Neutrophil (primary cell): ENCODE data around the gene KLHL29.

Experiments used
- H3K27ac ChIP-seq: fragments of 200-600 bp; sonication (generic); 2 replicates; pipeline ENCODE4 v1.5.1; 2016; ENCODE audit warnings: mild to moderate bottlenecking, moderate library complexity
- H3K27me3 ChIP-seq: fragments of 200-600 bp; sonication (generic); 2 replicates; pipeline ENCODE4 v1.6.0; 2016; ENCODE audit warnings: mild to moderate bottlenecking
- H3K36me3 ChIP-seq: fragments of 200-600 bp; sonication (generic); 2 replicates; pipeline ENCODE4 v1.5.1; 2017
- H3K4me1 ChIP-seq, 2 experiments: fragments of 200-600 bp in 1 of 2; sonication (generic) in 1 of 2; 1 replicate in 1 of 2; 2 replicates in 1 of 2; pipeline versions ENCODE4 v1.5.1 to v1.6.1; 2013 to 2016; ENCODE audit warnings: low read depth in 1 of 2, low read length in 1 of 2, mild to moderate bottlenecking in 1 of 2, moderate library complexity in 1 of 2; ENCODE audit not compliant: control insufficient read depth in 1 of 2, insufficient read depth in 1 of 2
- H3K4me3 ChIP-seq, 2 experiments: fragments of 200-600 bp in 1 of 2; sonication (generic) in 1 of 2; 1 replicate in 1 of 2; 2 replicates in 1 of 2; pipeline ENCODE4 v1.5.1; 2013 to 2016; ENCODE audit warnings: low read depth in 1 of 2, low read length in 1 of 2, mild to moderate bottlenecking in 1 of 2, moderate library complexity in 1 of 2
- H3K9me3 ChIP-seq: fragments of 200-600 bp; sonication (generic); 2 replicates; pipeline ENCODE4 v1.5.1; 2016
- TF ChIP-seq, protein P1 (sequence below): fragments of 200-600 bp; sonication (generic); IDR thresholded peaks from 2 replicates; pipeline ENCODE4 v1.5.1; 2016; ENCODE audit warnings: antibody characterized with exemption

Gene KLHL29

GRCh38 chr2:23446916-23447315 is 61.9 kb downstream of the KLHL29 start:
- Histone ChIP-seq H3K4me3 (no peak overlapping the region), H3K27me3 (peaks cover 45% of the 10 kb centered on the region), H3K36me3 (no peaks in the 10 kb centered on the region), H3K4me1 (no peaks in the 10 kb centered on the region), H3K27ac (no peak overlapping the region), H3K9me3 (no peaks in the 10 kb centered on the region)
- TF ChIP-seq, protein P1, sequence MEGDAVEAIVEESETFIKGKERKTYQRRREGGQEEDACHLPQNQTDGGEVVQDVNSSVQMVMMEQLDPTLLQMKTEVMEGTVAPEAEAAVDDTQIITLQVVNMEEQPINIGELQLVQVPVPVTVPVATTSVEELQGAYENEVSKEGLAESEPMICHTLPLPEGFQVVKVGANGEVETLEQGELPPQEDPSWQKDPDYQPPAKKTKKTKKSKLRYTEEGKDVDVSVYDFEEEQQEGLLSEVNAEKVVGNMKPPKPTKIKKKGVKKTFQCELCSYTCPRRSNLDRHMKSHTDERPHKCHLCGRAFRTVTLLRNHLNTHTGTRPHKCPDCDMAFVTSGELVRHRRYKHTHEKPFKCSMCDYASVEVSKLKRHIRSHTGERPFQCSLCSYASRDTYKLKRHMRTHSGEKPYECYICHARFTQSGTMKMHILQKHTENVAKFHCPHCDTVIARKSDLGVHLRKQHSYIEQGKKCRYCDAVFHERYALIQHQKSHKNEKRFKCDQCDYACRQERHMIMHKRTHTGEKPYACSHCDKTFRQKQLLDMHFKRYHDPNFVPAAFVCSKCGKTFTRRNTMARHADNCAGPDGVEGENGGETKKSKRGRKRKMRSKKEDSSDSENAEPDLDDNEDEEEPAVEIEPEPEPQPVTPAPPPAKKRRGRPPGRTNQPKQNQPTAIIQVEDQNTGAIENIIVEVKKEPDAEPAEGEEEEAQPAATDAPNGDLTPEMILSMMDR, result no peak

DNA sequence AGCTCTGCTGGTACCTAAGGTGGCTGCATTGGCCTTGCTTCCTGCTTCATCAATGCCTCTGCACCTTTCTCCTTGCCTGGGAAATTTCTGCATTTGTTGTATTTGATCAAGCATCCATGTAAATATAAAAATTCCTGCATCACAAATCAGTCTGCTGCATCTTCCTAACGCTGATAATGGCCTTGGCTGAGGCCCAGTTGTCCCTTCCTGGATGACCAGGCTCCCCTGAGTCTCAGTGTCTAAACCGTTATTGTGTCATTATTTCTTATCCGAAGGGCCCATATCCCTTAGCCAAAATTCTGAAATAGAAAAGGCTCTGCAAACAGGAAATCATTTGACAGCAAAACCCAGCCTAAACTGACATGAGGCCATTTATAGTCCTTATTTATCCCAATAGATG is 62.4 kb downstream of the KLHL29 start:
- Histone ChIP-seq H3K27me3 (peaks cover 48% of the 10 kb centered on the region), H3K9me3 (no peaks in the 10 kb centered on the region), H3K27ac (no peak overlapping the region), H3K4me1 (no peaks in the 10 kb centered on the region), H3K36me3 (no peaks in the 10 kb centered on the region), H3K4me3 (no peak overlapping the region)
- TF ChIP-seq, protein P1, result no peak

DNA sequence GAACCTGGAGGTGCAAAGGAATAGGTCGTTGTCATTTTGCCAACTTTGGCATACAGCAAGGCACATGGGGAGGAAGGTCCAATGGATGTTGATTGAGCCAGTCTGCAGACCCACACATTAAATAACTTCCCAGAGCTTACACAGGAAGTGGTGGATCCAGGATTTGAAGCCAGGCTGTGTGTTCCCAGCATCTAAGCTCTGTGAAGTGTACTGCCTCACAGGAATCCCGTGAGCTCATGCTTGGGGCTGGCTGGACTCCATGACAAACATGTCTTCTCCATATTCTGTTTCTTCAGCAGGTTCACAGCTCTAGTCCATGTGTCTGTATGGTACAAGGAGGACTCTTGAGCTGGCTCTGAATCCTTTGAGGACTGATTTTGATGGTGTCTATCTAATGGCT is 63.9 kb downstream of the KLHL29 start:
- Histone ChIP-seq H3K4me1 (no peaks in the 10 kb centered on the region), H3K27me3 (peaks cover 62% of the 10 kb centered on the region), H3K36me3 (no peaks in the 10 kb centered on the region), H3K27ac (no peak overlapping the region), H3K9me3 (no peaks in the 10 kb centered on the region), H3K4me3 (no peak overlapping the region)
- TF ChIP-seq, protein P1, result no peak

GRCh38 chr2:23449413-23449812 is 64.4 kb downstream of the KLHL29 start:
- H3K9me3 ChIP-seq, result no peaks in the 10 kb centered on the region
- TF ChIP-seq, protein P1, result no peak
- H3K4me3 ChIP-seq, result no peak overlapping the region
- no peaks in the 10 kb centered on the region for H3K36me3 ChIP-seq
- H3K4me1 ChIP-seq, result no peaks in the 10 kb centered on the region
- no peak overlapping the region for H3K27ac ChIP-seq
- H3K27me3 ChIP-seq, result peaks cover 62% of the 10 kb centered on the region

DNA sequence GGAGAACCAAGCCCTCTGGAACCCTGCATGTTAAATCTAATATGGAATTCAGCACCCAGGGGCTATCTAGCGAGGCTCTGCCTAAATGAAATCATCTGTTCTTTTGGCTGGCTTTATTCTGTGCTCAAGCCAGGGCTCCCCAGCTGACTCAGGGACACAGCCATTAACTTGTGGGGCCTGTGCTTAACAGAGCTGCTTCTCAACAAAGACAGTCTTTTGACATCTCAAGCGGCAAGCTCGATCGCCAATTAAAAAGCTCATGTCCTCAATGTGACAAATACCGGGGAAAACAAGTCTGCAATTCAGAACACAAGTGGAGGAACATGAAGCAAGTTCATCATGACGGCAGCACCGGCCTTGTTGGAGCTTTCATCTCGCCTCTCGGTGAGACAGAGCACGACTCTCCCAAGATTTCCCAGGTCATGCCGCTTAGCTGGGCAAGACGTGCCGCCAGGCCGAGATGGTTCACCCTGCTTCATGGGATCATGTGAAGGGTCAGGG is 64.9 kb downstream of the KLHL29 start:
- TF ChIP-seq, protein P1, result no peak
- Histone ChIP-seq H3K9me3 (no peaks in the 10 kb centered on the region), H3K4me3 (no peak overlapping the region), H3K36me3 (no peaks in the 10 kb centered on the region), H3K27me3 (peaks cover 62% of the 10 kb centered on the region), H3K27ac (no peak overlapping the region), H3K4me1 (no peaks in the 10 kb centered on the region)

DNA sequence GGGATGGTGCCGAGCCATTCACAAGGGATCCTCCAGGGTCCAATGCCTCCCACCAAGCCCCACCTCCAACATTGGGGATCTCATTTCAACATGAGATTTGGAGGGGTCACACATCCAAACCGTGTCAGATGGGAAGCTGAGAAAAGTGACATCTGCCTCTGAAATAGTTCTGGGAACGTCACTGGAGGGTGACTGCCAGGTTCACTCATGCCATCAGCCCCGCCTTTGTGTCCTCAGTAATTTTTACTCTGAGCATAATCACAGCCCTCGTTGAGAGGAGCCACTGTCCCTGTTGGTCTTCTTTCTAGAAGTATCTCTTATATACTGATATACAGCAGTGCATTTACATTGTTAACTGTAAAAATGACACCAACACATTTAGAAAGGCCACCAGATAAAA is 67.4 kb downstream of the KLHL29 start:
- no peaks in the 10 kb centered on the region for H3K36me3 ChIP-seq
- TF ChIP-seq, protein P1, result no peak
- H3K27ac ChIP-seq, result no peak overlapping the region
- H3K9me3 ChIP-seq, result no peaks in the 10 kb centered on the region
- H3K4me1 ChIP-seq, result no peaks in the 10 kb centered on the region
- H3K4me3 ChIP-seq, result no peak overlapping the region
- H3K27me3 ChIP-seq, result peaks cover 59% of the 10 kb centered on the region
